ENCODE results near the gene PPP2CA.

DNA sequence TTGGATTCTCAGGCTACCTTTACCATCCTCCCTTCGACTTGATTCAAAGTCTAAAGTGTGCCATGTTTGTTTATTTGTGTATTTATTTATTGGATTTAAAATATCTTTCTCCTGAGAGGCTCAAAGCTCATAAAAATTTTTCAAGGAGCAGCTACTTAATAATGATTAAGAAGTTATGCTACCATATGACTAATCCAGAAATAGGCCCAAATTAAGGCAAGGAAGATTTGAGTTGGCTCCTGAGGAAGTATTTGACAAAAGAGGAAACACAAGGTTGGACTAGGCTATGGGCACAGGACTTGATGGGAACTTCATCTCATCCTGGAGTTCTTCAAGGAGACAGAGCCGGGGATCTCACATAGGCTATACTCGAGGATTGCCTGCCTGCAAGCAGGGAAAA, 22.4 kb upstream of the PPP2CA start:
- TF ChIP-seq, protein P1, sequence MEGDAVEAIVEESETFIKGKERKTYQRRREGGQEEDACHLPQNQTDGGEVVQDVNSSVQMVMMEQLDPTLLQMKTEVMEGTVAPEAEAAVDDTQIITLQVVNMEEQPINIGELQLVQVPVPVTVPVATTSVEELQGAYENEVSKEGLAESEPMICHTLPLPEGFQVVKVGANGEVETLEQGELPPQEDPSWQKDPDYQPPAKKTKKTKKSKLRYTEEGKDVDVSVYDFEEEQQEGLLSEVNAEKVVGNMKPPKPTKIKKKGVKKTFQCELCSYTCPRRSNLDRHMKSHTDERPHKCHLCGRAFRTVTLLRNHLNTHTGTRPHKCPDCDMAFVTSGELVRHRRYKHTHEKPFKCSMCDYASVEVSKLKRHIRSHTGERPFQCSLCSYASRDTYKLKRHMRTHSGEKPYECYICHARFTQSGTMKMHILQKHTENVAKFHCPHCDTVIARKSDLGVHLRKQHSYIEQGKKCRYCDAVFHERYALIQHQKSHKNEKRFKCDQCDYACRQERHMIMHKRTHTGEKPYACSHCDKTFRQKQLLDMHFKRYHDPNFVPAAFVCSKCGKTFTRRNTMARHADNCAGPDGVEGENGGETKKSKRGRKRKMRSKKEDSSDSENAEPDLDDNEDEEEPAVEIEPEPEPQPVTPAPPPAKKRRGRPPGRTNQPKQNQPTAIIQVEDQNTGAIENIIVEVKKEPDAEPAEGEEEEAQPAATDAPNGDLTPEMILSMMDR (conservative IDR thresholded peaks at IDR 0.05; ENCODE audit: low read length) = no peak
- no peak for TF ChIP-seq EZH2phosphoT487 (IDR thresholded peaks at IDR 0.05; ENCODE audit: borderline replicate concordance, low read depth, low read length)
